Measurements from ENCODE around the gene ORC4.

Gene ORC4

DNA sequence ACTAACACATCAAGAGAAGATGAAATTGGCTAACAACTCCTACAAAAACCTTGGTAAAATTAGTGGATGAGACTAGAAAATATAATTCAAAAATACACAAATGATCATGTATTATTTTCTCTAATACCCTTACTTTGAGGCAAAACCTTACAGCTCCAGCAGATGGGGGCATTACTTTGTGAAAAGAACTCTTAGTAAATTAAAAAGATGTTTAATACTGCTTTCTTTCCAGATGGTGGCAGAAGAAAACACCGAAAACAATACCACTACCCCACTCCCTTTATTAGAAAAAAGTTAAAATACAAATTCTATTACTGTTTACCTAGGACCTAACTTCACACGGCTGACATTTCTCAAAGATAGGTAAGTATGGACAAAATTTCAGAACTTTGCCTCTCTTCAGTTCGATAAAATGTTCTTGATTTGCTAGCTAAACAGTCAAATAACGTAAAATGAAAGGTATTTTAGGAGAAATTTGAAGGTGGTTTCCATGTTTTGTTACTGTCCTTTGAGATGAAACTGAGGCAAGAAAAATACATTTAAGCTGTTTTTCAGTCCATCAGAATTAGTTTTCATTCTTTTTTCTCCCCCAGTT, 30.6 kb downstream of the ORC4 start:
- TF ChIP-seq L3MBTL2 (conservative IDR thresholded peaks at IDR 0.05) (no peak), FOXM1 (IDR thresholded peaks at IDR 0.05; ENCODE audit: borderline replicate concordance) (no peak), SUZ12 (IDR thresholded peaks at IDR 0.05) (no peak), BHLHE40 (IDR thresholded peaks at IDR 0.05; ENCODE audit: borderline replicate concordance) (no peak), LEF1 (IDR thresholded peaks at IDR 0.05; ENCODE audit: borderline replicate concordance) (no peak), ARNT (IDR thresholded peaks at IDR 0.05) (no peak), TARDBP (IDR thresholded peaks at IDR 0.05) (no peak), CTBP1 (IDR thresholded peaks at IDR 0.05; ENCODE audit: borderline replicate concordance) (no peak), NFRKB (IDR thresholded peaks at IDR 0.05) (no peak), HDGF (IDR thresholded peaks at IDR 0.05; ENCODE audit: borderline replicate concordance) (no peak), PKNOX1 (IDR thresholded peaks at IDR 0.05) (no peak), ZNF384 (IDR thresholded peaks at IDR 0.05) (no peak), ELF4 (IDR thresholded peaks at IDR 0.05) (no peak), SP1 (IDR thresholded peaks at IDR 0.05) (no peak), FOXK2 (IDR thresholded peaks at IDR 0.05) (no peak), FOXA1 (IDR thresholded peaks at IDR 0.05) (no peak)
- CTCF ChIA-PET, result interaction anchor here (0.9 kb wide), 1 partner anchor 518 kb away, joined by 3 read pairs; no protein-coding TSS in a partner anchor
- POLR2A ChIA-PET, result no interaction called here
- DNase-seq (ENCODE audit: extremely low spot score), result peak; percentile 32

GRCh38 chr2:147989102-147989501, 31.4 kb downstream of the ORC4 start:
- ChIA-PET CTCF (interaction anchor here (0.6 kb wide), 1 partner anchor 107 kb away, joined by 3 read pairs; no protein-coding TSS in a partner anchor), POLR2A (no interaction called here)
- TF ChIP-seq NFRKB (IDR thresholded peaks at IDR 0.05) (no peak), HDGF (IDR thresholded peaks at IDR 0.05; ENCODE audit: borderline replicate concordance) (no peak), FOXA1 (IDR thresholded peaks at IDR 0.05) (no peak)
- DNase-seq (ENCODE audit: extremely low spot score), result no peak

DNA sequence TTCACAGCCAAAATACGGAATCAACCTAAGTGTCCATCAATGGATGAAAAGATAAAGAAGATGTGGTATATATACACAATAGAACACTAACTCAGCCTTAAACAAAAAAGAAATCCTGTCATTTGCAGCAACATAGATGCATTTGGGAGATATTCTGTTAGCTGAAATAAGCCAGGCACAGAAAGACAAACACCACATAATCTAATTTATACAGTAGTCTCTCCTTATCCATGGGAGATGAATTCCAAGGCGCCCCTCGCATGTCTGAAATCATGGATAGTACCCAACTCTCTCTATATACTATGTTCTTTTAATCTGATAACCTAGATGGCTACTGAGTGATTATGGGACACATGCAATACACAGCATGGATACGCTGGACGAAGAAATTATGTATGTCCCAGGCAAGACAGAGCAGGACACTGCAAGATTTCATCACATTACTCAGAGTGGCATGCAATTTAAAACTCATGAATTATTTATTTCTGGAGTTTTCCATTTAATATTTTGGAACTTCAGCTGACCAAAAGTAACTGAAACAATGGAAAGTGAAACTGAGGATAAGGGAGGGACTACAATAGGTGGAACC, 39.5 kb downstream of the ORC4 start:
- CTCF ChIA-PET, result no interaction called here
- POLR2A ChIA-PET, result no interaction called here
- TF ChIP-seq ZNF384 (IDR thresholded peaks at IDR 0.05), result no peak
- TF ChIP-seq LEF1 (IDR thresholded peaks at IDR 0.05; ENCODE audit: borderline replicate concordance), result no peak
- no peak for DNase-seq (ENCODE audit: extremely low spot score)

- TF ChIP-seq SP1 (IDR thresholded peaks at IDR 0.05) (no peak), FOXA1 (IDR thresholded peaks at IDR 0.05) (no peak), TARDBP (IDR thresholded peaks at IDR 0.05) (no peak), SUZ12 (IDR thresholded peaks at IDR 0.05) (no peak), BHLHE40 (IDR thresholded peaks at IDR 0.05; ENCODE audit: borderline replicate concordance) (no peak), PKNOX1 (IDR thresholded peaks at IDR 0.05) (no peak), CTBP1 (IDR thresholded peaks at IDR 0.05; ENCODE audit: borderline replicate concordance) (no peak)
- no peak for DNase-seq (ENCODE audit: extremely low spot score)
- POLR2A ChIA-PET, result no interaction called here
- CTCF ChIA-PET, result no interaction called here
These were observed 42.9 kb downstream of the ORC4 start for GRCh38 chr2:147977679-147978078.

DNA sequence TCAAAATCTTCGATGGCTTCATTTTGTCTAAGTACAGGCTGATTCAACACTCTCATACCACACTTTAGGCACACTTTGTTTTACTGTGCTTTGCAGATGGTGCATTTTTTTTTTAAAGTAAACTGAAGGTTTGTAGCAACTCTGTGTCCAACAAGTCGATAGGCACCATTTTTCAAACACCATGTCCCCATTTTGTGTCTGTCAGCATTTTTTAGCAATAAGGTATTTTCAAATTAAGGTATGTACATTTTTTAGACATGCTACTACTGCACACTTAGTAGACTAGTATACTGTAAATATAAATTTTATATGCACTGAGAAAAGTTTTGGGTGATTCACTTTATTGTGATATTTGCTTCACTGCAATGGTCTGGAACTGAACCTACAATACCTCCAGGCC, 44.4 kb downstream of the ORC4 start:
- ChIA-PET POLR2A (no interaction called here), CTCF (no interaction called here)
- no peak for TF ChIP-seq FOXA1 (IDR thresholded peaks at IDR 0.05)
- no peak for DNase-seq (ENCODE audit: extremely low spot score)

GRCh38 chr2:147968571-147968970, 52.0 kb downstream of the ORC4 start:
- TF ChIP-seq L3MBTL2 (conservative IDR thresholded peaks at IDR 0.05), result no peak
- no peak for TF ChIP-seq BHLHE40 (IDR thresholded peaks at IDR 0.05; ENCODE audit: borderline replicate concordance)
- no peak for TF ChIP-seq SUZ12 (IDR thresholded peaks at IDR 0.05)
- CTCF ChIA-PET, result no interaction called here
- DNase-seq (ENCODE audit: extremely low spot score), result no peak
- POLR2A ChIA-PET, result no interaction called here

- no peak for TF ChIP-seq TARDBP (IDR thresholded peaks at IDR 0.05)
- no peak for TF ChIP-seq BHLHE40 (IDR thresholded peaks at IDR 0.05; ENCODE audit: borderline replicate concordance)
- no peak for TF ChIP-seq ELF4 (IDR thresholded peaks at IDR 0.05)
- ChIA-PET POLR2A (no interaction called here), CTCF (no interaction called here)
- no peak for DNase-seq (ENCODE audit: extremely low spot score)
These were observed 68.4 kb downstream of the ORC4 start for GRCh38 chr2:147952118-147952517.

DNA sequence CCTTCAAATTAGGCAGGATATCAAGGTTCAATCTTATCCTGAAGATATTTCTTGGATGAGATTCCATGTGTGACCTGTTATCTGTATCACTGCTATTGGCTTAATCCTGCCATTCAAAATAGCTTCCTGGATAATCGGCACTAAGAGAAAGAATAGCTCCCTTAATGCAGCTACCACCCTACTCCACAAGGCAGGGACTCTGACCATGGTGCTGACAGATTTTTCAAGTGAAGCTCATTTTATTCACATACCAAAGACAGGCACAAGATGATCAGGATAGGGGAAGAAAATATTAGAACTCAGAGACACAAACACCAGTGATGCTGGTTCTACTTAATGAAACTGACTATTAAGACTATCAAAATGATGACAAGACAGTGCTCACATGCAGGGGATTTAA, 74.9 kb downstream of the ORC4 start:
- ChIA-PET CTCF (no interaction called here), POLR2A (no interaction called here)
- no peak for DNase-seq (ENCODE audit: extremely low spot score)
- TF ChIP-seq TARDBP (IDR thresholded peaks at IDR 0.05) (no peak), LEF1 (IDR thresholded peaks at IDR 0.05; ENCODE audit: borderline replicate concordance) (no peak), ARNT (IDR thresholded peaks at IDR 0.05) (no peak), HDGF (IDR thresholded peaks at IDR 0.05; ENCODE audit: borderline replicate concordance) (no peak), FOXM1 (IDR thresholded peaks at IDR 0.05; ENCODE audit: borderline replicate concordance) (no peak), PKNOX1 (IDR thresholded peaks at IDR 0.05) (no peak), BHLHE40 (IDR thresholded peaks at IDR 0.05; ENCODE audit: borderline replicate concordance) (no peak), CTBP1 (IDR thresholded peaks at IDR 0.05; ENCODE audit: borderline replicate concordance) (no peak), SUZ12 (IDR thresholded peaks at IDR 0.05) (no peak), FOXA1 (IDR thresholded peaks at IDR 0.05) (no peak), ELF4 (IDR thresholded peaks at IDR 0.05) (no peak), L3MBTL2 (conservative IDR thresholded peaks at IDR 0.05) (no peak), NFRKB (IDR thresholded peaks at IDR 0.05) (no peak), ZNF384 (IDR thresholded peaks at IDR 0.05) (no peak), SP1 (IDR thresholded peaks at IDR 0.05) (no peak)
